Occipital lobe (tissue), 2 donors: Measurements from ENCODE around the gene MAD1L1. TPM values are rescaled to one million over a fixed set of nuclear protein-coding genes. Genes with fewer than 3 reads are reported as not detected.
"Not testable (repeated sequence)": the region's sequence is repeated elsewhere in the genome, so short reads cannot be mapped to it uniquely, and the experiment has no call there.

Experiments used
- DNase-seq: peaks from one replicate; lab custom pipeline; 2025; lab: John Stamatoyannopoulos, UW
- total RNA-seq: library from RNA; depleted of rRNA; stranded (reverse); fragments of >200 nt; gene quantifications from one replicate; pipeline ENCODE4 v1.2.3, GENCODE V29; 2014

Gene MAD1L1
- total RNA-seq, 1 donor from 2014 or later: 24.2 TPM

DNA sequence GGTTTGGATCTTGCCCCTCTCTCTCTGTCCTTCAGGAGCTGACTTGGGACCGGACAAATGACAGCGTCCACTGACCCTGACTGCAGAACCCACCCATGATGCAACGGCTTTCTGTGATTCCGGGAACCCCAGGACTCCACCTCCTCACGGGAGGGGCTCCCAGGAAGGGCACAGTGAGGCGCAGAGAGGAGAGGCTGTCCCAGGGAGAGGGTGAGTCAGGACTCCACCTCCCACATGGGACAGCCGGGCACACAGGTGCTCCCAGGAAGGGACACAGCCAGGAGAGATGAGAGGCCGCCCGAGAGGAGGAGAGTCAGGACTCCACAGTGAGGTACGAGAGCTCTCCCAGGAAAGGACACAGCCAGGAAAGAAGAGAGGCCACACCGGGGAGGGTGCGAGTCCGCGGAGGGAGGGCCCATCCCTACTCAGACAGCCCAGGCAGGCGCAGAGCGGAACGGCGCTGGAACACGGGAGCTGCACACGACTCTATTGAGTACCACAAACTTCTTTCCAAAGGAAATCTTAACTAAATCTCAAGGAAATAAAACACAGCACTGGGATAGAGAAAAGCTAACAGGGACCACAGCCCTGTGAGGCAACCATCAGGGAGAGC is 162.5 kb downstream of the MAD1L1 start:
- no peak for DNase-seq

GRCh38 chr7:2069472-2069860 is 163.3 kb downstream of the MAD1L1 start:
- DNase-seq: peak; percentile 13

GRCh38 chr7:2068693-2069471 is 163.9 kb downstream of the MAD1L1 start:
- no peak for DNase-seq

- no peak for DNase-seq
Observed at GRCh38 chr7:2066251-2066919, 166.4 kb downstream of the MAD1L1 start.

DNA sequence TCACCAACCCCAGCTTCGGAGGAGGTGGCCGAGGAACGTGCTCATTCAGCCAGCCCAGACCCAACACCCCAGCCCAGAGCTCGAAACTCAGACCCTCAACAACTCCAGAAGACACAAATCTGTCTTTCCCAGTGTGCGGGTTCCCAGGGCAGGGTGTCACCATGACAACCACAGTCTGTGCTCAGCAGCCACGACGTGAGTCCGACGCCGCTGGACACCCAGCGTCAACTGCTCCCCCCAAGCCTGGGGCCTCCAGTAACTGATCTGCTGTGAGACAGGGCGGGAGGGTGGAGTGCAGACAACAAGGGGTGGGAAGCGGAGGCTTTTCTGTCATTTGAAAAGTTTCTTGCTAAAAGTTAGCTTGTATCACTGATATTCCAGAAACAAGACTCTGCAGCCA is 167.2 kb downstream of the MAD1L1 start:
- DNase-seq: no peak

GRCh38 chr7:2063563-2064260 is 169.0 kb downstream of the MAD1L1 start:
- no peak for DNase-seq

DNA sequence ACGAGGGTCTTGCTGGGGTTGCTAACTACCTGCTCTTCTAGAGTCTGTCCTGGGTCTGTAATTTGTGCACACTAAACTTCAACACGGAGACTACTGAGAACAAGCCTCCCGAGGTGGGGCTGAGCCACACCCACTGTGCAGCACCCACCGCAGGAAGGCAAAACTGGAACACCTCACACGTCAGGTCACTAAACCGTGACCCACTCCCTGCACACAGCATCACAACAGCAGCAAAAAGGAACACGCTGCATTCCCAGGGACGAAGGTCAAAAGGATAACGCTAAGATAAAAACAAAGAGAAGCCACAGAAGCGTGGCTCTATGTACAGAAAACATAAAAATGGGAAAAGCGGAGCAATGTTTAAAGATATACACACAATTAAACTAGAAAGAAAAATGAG is 170.1 kb downstream of the MAD1L1 start:
- no peak for DNase-seq

DNA sequence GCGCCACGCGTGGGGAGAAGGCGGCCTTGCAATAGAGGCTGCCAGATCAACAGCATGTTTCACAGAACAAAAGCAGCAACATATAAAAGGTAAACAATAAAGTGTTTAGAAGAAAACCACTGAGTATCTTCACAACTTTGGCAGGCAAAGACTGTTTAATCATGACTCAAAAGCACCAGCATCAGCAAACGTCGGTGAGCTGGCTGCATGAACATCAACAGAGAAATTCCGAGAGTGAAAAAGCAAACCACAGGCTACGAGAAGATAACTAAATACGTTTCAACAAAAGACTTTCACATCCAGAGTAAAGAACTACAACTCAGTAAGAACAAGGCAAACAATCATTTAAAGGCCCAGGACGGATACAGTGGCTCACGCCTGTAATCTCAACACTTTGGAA is 172.0 kb downstream of the MAD1L1 start:
- no peak for DNase-seq

GRCh38 chr7:2059964-2060700 is 172.6 kb downstream of the MAD1L1 start:
- no peak for DNase-seq

GRCh38 chr7:2058246-2058645 is 174.5 kb downstream of the MAD1L1 start:
- not testable (repeated sequence) for DNase-seq

GRCh38 chr7:2055956-2056355 is 176.8 kb downstream of the MAD1L1 start:
- DNase-seq: no peak

GRCh38 chr7:2054927-2055326 is 177.8 kb downstream of the MAD1L1 start:
- DNase-seq: no peak

GRCh38 chr7:2053395-2053794 is 179.3 kb downstream of the MAD1L1 start:
- no peak for DNase-seq

- no peak for DNase-seq
Observed at GRCh38 chr7:2052657-2053048, 180.1 kb downstream of the MAD1L1 start.

DNA sequence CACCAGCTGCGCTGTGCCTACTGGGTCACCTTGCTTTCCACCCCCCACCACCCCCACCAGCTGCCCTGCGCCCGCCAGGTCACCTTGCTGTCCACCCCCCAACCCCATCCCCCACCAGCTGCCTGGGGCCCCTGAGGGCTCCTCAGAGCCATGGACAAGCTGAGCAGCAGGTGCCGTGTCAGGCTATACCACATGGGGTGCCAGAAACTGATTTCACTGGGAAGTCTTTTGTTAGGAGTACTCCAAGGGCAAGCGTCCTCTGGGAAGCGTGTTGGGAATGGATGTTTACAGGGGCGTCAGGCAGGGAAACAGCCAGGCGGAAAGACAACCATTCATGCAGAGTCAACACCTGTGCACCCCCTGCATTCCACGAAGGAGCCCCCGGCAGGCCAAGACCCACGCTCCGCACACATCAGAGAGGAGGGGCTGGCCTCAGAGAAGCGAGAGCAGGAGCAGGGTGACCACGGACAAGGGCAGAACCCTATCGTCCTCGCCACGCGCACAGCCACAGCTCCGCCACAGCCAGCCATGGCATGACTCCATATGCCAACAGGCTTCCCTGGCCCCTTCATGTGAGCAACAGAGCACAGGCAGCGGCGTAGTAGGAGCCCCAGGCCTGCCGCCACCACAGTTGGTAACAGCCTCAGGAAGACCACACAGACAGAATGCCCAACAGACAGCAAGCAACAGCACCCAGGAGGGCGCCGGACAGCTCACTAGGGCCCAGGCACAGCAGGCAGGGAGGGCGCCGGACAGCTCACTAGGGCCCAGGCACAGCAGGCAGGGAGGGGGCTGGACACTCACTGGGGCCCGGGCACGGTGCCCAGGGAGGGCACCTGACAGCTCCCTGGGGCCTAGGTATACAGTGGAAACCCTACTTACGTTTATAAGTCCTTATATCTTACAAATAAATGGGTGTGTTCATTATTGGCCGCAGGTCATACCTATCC is 180.8 kb downstream of the MAD1L1 start:
- no peak for DNase-seq

GRCh38 chr7:2050511-2050866 is 182.3 kb downstream of the MAD1L1 start:
- DNase-seq: no peak

GRCh38 chr7:2049782-2050510 is 182.8 kb downstream of the MAD1L1 start:
- no peak for DNase-seq

DNA sequence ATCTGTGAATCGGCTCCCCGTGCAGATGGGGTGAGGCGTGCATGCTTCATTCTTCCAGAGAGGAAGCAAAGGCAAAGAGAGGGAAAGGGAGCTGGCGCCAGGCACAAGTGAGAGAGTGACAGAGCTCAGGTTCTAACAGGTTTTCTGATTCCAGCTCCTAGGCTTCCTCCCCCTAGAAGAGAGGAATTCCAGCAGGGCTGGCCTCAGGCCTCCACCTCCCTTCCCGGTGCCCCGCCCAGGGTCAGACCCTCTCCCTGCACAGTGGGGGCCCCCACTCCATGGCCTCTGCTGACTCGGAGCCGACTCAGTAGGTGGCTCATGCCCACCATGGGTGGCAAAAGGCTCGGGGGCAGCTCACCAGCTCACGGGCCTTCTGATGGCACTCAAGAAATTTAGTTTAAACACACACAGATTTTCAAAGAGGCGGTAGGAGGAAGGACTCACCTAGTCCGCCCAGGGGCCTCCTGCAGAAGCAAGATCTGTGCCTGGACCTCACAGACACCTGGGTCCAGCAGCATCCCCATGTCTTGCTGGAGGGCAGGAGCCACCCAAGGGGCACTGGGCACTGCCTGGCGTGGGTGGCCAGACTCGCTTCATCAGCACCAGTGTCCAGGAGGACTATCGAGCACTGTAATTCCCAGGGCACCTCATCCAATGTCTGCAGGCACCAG is 183.5 kb downstream of the MAD1L1 start:
- no peak for DNase-seq

DNA sequence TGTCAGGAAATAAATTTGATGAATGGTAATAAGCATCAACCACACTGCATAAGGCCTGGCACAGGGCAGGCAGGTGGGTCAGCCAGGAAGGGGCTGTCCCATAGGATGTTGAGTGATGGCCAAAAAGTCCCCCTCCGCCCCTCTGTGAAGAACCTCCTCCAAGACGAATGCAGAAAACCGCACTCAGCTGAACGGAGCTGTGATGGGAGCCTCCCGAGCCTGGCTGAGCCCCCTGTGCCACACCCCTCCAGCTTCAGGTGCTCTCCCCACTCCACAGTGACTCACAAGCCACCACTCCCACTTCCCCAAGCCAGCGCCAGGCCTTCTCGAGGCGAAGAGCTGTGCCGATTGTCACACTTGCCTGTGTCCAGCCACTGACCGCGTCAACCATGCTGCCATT is 184.2 kb downstream of the MAD1L1 start:
- no peak for DNase-seq
